HEK293T (cell line): ENCODE results near the gene LAMTOR1.

Experiments
- ARNT ChIP-seq: fragments of 450-650 bp; IDR thresholded peaks from 2 replicates; pipeline ENCODE4 v1.6.1; 2017; ENCODE audit warnings: mild to moderate bottlenecking
- BHLHE40 ChIP-seq: fragments of 450-650 bp; IDR thresholded peaks from 2 replicates; pipeline ENCODE4 v1.6.1; 2016; ENCODE audit warnings: mild to moderate bottlenecking, moderate library complexity, borderline replicate concordance
- CTBP1 ChIP-seq: fragments of 450-650 bp; IDR thresholded peaks from 2 replicates; pipeline ENCODE4 v1.6.1; 2016; ENCODE audit warnings: borderline replicate concordance
- ELF4 ChIP-seq: fragments of 450-650 bp; IDR thresholded peaks from 2 replicates; pipeline ENCODE4 v1.6.1; 2017; ENCODE audit warnings: antibody characterized with exemption
- FOXA1 ChIP-seq: fragments of 450-650 bp; IDR thresholded peaks from 2 replicates; pipeline ENCODE4 v1.6.1; 2016; ENCODE audit warnings: mild to moderate bottlenecking
- FOXK2 ChIP-seq: fragments of 450-650 bp; IDR thresholded peaks from 2 replicates; pipeline ENCODE4 v1.6.1; 2016; ENCODE audit warnings: mild to moderate bottlenecking
- FOXM1 ChIP-seq: fragments of 450-650 bp; IDR thresholded peaks from 2 replicates; pipeline ENCODE4 v1.6.1; 2017; ENCODE audit warnings: mild to moderate bottlenecking, borderline replicate concordance
- L3MBTL2 ChIP-seq: fragments of 450-650 bp; conservative IDR thresholded peaks from 2 replicates; pipeline ENCODE4 v1.6.1; 2016; ENCODE audit warnings: mild to moderate bottlenecking
- LEF1 ChIP-seq: fragments of 450-650 bp; IDR thresholded peaks from 2 replicates; pipeline ENCODE4 v1.6.1; 2017; ENCODE audit warnings: mild to moderate bottlenecking, borderline replicate concordance
- NFRKB ChIP-seq: fragments of 450-650 bp; IDR thresholded peaks from 2 replicates; pipeline ENCODE4 v1.6.1; 2016; ENCODE audit warnings: mild to moderate bottlenecking, moderate library complexity
- SP1 ChIP-seq: fragments of 450-650 bp; IDR thresholded peaks from 2 replicates; pipeline ENCODE4 v1.6.1; 2017
- SUZ12 ChIP-seq: fragments of 450-650 bp; IDR thresholded peaks from 2 replicates; pipeline ENCODE4 v1.6.1; 2016; ENCODE audit warnings: mild to moderate bottlenecking
- TARDBP ChIP-seq: fragments of 450-650 bp; IDR thresholded peaks from 2 replicates; pipeline ENCODE4 v1.6.1; 2016
- ZNF384 ChIP-seq: fragments of 450-650 bp; IDR thresholded peaks from 2 replicates; pipeline ENCODE4 v1.6.1; 2016

DNA sequence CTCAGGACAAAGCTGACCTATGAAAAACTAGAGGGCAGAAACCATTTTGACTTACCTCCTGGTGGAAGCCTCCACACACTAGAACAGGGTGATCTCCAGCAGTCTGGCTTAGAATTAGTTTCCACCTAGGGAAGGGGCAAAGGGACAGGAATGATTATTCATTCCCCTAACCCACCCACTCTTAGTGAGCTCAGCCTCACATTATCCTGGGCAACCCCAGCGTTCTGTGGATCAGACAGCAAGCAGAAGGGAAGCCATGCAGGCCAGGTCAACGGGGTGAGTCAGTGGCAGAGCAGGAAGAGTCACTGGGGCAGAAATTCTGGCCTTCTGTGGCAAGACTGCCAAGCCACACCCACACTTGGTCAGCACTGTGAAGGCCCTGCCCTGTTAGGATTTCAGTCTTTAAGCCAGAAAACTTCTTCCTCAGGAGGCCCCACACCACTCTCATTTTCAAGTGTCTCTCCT is 33.3 kb downstream of the LAMTOR1 start:
- no peak for TF ChIP-seq FOXA1
- no peak for TF ChIP-seq LEF1
- TF ChIP-seq FOXM1, result no peak
- TF ChIP-seq ZNF384, result no peak
- no peak for TF ChIP-seq TARDBP
- no peak for TF ChIP-seq BHLHE40
- TF ChIP-seq SUZ12, result no peak
- no peak for TF ChIP-seq ARNT
- no peak for TF ChIP-seq ELF4
- no peak for TF ChIP-seq CTBP1
- TF ChIP-seq NFRKB, result no peak
- TF ChIP-seq FOXK2, result no peak
- TF ChIP-seq SP1, result no peak
- TF ChIP-seq L3MBTL2, result no peak
